Duodenal mucosa (tissue), 2 donors: Measurements from ENCODE around the gene GARIN5B.
A peak's percentile ranks its signal among the peaks of the same experiment; 100 is the strongest.
"Not testable (repeated sequence)": the region's sequence is repeated elsewhere in the genome, so short reads cannot be mapped to it uniquely, and the experiment has no call there.

ENCODE experiments used
- H3K27ac ChIP-seq: one replicate; pipeline ENCODE4 v1.7.0; 2013; ENCODE audit warnings: low read depth, low read length
- H3K27me3 ChIP-seq, 2 donors: one replicate each; pipeline ENCODE4 v1.7.0; 2013; ENCODE audit warnings: low read length in 2 of 2, control low read depth in 1 of 2; ENCODE audit not compliant: insufficient read depth in 2 of 2, control insufficient read depth in 1 of 2
- H3K36me3 ChIP-seq, 2 donors: one replicate each; pipeline ENCODE4 v1.7.0; 2013; ENCODE audit warnings: low read length in 2 of 2, control low read depth in 1 of 2; ENCODE audit not compliant: insufficient read depth in 2 of 2, control insufficient read depth in 1 of 2
- H3K4me1 ChIP-seq, 2 donors: one replicate each; pipeline ENCODE4 v1.7.0; 2013; ENCODE audit warnings: low read length in 2 of 2, control low read depth in 1 of 2; ENCODE audit not compliant: insufficient read depth in 2 of 2, control insufficient read depth in 1 of 2
- H3K4me3 ChIP-seq, 2 donors: one replicate each; pipeline ENCODE4 v1.7.0; 2013; ENCODE audit warnings: low read length in 2 of 2, low read depth in 1 of 2
- H3K9ac ChIP-seq, 2 donors: one replicate each; pipeline ENCODE4 v1.7.0; 2013; ENCODE audit warnings: low read length in 2 of 2, low read depth in 1 of 2
- H3K9me3 ChIP-seq, 2 donors: one replicate each; pipeline ENCODE4 v1.7.0; 2013; ENCODE audit warnings: low read length in 2 of 2, control low read depth in 1 of 2; ENCODE audit not compliant: control insufficient read depth in 1 of 2

GARIN5B gene

DNA sequence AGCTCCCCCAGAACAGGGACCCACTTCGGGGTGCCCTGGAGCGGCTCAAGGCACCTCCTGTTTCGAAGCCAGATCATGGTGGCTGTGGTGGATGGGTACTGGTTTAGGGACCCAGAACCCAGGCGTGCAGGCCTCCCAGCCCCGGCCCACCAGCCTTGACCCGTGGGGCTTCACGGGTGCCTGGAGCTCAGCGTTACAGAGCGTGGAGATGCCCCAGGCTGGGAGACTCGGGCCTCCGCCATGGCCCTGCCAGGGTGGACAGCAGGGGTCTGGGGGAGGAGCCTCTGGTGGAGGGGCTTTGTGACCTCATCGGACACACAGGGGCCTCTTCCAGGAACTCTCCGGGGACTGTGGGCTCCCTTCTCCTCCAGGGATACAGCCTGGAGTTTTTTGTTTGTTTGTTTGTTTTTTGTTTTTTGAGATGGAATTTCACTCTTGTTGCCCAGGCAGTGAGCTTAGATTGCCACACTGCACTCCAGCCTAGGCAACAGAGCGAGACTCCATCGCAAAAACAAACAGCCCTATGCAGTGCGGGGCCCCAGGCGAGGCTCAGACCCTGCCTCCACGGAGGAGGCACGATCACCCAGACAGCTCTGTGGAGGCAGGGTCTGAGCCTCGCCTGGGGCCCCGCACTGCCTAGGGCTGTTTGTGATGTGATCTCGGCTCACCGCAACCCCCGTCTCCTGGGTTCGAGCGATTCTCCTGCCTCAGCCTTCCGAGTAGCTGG is at the start of gene GARIN5B:
GARIN5B (minus strand) TSS at position 271 of the 727 bp plus-strand sequence; CDS start at position 77, 194 bp downstream.
- H3K9me3 ChIP-seq: no peaks in the 10 kb centered on the region

DNA sequence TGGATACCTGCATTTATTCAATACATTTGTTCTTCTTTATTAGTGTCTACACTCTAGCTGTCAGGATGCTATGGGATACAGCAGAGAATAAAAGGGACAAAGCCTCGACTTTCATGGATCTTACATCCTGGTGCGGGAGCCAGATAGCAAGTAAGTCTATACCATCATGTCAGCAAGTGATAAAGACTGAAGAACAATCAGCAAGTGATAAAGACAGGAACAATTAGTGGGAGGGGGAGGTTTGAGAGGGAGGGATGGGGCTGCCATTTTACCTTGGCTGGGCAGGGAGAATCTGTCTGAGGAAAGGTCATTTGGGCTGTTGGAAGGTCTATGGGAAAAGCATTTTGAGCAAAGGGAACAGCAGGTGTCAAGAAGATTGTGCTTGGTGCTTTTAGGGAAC is 47.1 kb upstream of the GARIN5B start:
- Histone ChIP-seq H3K27ac (no peak overlapping the region), H3K27me3 (no peaks in the 10 kb centered on the region), H3K9ac (no peak overlapping the region), H3K36me3 (peaks cover 5 to 13% of the 10 kb centered on the region in 2 donors), H3K9me3 (no peaks in the 10 kb centered on the region), H3K4me3 (no peak overlapping the region), H3K4me1 (peaks cover 15 to 22% of the 10 kb centered on the region in 2 donors)

More for the DNA sequence above, at the start of gene GARIN5B:
- Histone ChIP-seq H3K4me1 (no peaks in the 10 kb centered on the region), H3K27ac (no peak within 1 kb of the TSS), H3K9ac (no peak within 1 kb of the TSS), H3K4me3 (no peak within 1 kb of the TSS), H3K36me3 (no peaks in the 10 kb centered on the region), H3K27me3 (peaks cover under 1 to 4% of the 10 kb centered on the region in 2 donors)

DNA sequence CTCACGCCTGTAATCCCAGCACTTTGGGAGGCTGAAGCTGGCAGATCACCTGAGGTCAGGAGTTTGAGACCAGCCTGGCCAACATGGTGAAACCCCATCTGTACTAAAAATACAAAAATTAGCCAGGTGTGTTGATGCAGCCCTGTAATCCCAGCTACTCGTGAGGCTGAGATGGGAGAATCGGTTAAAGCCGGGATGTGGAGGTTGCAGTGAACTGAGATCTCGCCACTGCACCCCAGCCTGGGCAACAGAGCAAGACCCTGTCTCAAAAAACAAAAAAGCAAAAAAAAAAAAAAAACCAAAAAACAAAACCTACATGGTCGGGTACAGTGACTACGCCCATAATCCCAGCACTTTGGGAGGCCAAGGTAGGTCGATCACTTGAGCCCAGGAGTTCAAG is 46.1 kb upstream of the GARIN5B start:
- not testable (repeated sequence) for H3K9me3 ChIP-seq, H3K27me3 ChIP-seq, H3K27ac ChIP-seq, H3K9ac ChIP-seq, H3K4me3 ChIP-seq
- H3K36me3 ChIP-seq: peaks cover 6 to 15% of the 10 kb centered on the region in 2 donors
- H3K4me1 ChIP-seq: peaks cover 15 to 22% of the 10 kb centered on the region in 2 donors

DNA sequence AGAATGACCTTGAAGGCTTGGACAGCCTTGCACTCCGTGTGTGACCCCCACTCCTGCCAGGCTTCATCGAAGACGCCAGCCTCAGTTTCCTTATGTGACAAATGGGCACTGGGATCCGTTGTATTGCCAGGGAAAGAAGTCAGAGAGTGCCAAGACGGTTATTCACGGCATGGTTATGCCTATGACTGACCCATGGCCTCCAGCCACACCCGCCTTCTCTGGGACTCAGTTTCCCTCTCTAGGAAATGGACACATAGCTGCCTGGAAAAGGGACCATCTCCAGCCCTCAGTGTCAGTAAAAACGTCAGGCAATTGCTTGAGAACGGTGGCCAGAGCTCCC is 45.4 kb upstream of the GARIN5B start:
- H3K4me1 ChIP-seq: peaks cover 15 to 22% of the 10 kb centered on the region in 2 donors
- H3K4me3 ChIP-seq: peak overlapping the region; percentile 78 to 84
- peak overlapping the region; percentile 82 for H3K27ac ChIP-seq
- H3K9me3 ChIP-seq: no peaks in the 10 kb centered on the region
- H3K9ac ChIP-seq: peak overlapping the region; percentile 42 to 80
- H3K27me3 ChIP-seq: no peaks in the 10 kb centered on the region
- peaks cover 8 to 19% of the 10 kb centered on the region in 2 donors for H3K36me3 ChIP-seq

DNA sequence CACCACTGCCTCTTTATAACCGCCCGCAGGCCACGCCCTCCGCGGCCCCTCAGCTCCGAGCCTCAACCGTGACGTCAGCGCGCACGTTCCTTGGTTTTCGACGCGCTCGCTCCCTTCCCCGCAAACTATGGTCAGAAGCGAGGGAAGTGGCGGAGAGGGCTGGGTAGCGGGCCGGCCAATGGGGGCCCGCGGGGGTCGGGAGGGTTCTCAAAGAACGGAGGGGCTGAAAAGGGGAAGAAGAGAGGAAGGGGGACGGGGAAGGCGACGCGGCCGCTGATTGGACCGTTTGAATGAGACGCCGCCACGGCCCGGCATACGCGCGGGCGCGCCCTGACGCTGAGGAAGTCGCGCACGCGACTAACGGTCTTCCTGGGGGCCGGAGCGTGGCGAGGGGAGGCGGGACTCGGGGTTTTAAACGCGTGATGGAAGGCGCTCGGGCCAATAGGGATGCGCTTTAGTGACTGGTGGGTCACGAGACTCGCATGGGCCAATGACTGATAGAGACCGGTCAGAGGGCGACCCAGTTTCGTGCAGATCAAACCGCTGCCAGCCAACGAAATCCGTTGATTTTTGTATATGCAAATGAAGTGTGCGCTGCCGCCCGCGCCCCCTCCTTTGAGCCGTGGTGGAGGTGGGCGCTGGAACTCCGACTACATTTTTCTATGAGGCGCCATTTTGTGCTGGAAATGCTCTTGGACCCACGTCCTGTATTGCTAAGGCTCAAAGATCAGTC is 44.9 kb upstream of the GARIN5B start:
- Histone ChIP-seq H3K4me3 (peak overlapping the region; percentile 78 to 84), H3K27me3 (no peaks in the 10 kb centered on the region), H3K27ac (peak overlapping the region; percentile 99), H3K9me3 (no peaks in the 10 kb centered on the region), H3K9ac (peak overlapping the region; percentile 42 to 80), H3K36me3 (peaks cover 11 to 24% of the 10 kb centered on the region in 2 donors), H3K4me1 (peaks cover 15 to 22% of the 10 kb centered on the region in 2 donors)

DNA sequence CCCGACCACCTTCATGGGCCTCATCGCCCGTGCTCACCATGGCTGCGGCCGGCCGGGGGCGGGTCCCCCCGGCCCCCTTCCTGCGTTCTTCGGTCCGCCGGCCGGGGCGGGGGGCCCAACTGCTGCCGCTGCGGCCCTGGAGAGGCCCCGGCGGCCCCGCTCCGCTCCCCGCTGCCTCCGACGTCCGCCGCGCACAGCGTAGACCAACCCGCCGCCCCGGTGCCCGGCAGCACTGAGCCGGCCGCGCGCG is 44.4 kb upstream of the GARIN5B start, which contains the start of gene UBE2S:
UBE2S (minus strand) TSS at position 239 of the 250 bp plus-strand sequence; CDS start at position 40, 199 bp downstream.
- H3K4me1 ChIP-seq: peaks cover 15 to 22% of the 10 kb centered on the region in 2 donors
- H3K9ac ChIP-seq: peak within 1 kb of the TSS; percentile 71 to 80
- not testable (repeated sequence) for H3K27me3 ChIP-seq, H3K9me3 ChIP-seq
- peak within 1 kb of the TSS; percentile 78 to 84 for H3K4me3 ChIP-seq
- peak within 1 kb of the TSS; percentile 99 for H3K27ac ChIP-seq
- H3K36me3 ChIP-seq: peaks cover 16 to 29% of the 10 kb centered on the region in 2 donors

DNA sequence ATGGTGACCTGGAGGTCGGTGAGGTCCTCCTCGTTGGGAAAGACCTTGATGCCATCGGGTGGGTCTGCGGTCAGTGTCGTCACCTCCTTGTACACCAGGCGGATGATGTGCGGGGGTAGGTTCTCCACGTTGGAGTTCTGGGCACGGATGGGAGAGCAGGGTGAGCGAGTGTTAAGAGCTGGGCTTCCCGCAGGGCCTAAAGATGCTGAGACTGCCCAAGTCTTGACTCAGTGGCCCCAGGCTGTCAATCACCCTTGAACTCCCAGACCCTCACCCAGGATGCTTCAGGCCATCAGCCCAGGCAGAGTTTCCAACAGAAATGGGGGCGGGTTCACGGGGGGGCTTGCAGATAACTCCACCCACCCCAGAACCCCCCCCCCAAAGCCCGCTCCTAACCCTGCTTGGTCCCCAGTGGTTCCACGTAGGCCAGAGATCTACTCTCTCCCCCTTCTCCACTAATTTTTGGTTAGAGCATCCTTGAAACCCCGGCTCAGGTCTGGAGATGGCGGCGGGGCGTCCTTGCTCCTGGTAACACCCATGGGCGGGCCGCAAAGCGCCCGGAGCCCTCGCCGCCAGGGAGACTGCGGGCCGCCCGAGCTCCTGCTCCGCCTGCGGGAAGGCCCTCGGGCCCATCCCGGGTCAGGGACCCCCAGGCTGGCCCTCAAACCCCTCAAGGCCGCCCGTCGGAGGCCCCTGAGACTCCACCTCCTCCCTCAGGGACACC is 43.9 kb upstream of the GARIN5B start:
- Histone ChIP-seq H3K4me3 (peak overlapping the region; percentile 78 to 79), H3K27me3 (no peaks in the 10 kb centered on the region), H3K9me3 (no peaks in the 10 kb centered on the region), H3K4me1 (peaks cover 15 to 22% of the 10 kb centered on the region in 2 donors), H3K36me3 (peaks cover 21 to 34% of the 10 kb centered on the region in 2 donors), H3K9ac (peak overlapping the region; percentile 63 to 71), H3K27ac (peak overlapping the region; percentile 99)

DNA sequence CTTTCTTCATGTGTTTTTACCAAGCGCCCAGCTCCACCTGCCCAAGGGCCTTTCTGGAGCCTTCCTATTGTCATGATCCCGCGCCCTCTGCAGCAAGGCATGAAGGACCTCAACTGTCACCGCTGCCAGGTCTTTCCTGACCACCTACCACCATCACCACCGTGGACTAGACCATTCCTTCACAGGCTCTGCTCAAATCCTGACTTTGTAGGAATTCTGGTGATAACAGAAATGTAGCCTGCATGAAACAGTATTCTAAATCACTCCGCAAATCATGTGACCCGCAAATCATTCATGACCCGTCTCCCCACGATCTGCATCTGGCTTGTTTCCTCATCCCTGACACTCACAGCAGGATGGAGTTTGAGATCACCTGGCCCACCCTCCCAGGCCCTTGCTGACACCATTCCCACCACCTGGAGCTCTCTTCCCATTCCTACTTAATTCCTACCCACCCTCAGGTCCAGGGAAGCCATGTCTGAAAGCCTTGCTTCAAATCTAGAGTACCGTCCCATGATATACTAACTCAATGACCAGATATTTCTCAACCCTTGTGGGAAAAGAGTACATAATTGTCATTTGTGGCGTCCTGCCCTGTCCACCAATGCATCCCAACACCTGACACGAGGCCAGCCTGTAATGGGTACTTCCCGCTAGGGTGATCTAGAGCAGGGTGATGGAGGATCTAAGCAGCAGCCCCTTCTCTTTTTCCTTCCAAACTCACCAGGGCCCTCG is 43.2 kb upstream of the GARIN5B start:
- Histone ChIP-seq H3K27ac (no peak overlapping the region), H3K9me3 (no peaks in the 10 kb centered on the region), H3K4me3 (peak overlapping the region; percentile 78 to 79), H3K36me3 (peaks cover 25 to 38% of the 10 kb centered on the region in 2 donors), H3K27me3 (no peaks in the 10 kb centered on the region), H3K9ac (peak overlapping the region; percentile 63 to 71), H3K4me1 (peaks cover 15 to 22% of the 10 kb centered on the region in 2 donors)

DNA sequence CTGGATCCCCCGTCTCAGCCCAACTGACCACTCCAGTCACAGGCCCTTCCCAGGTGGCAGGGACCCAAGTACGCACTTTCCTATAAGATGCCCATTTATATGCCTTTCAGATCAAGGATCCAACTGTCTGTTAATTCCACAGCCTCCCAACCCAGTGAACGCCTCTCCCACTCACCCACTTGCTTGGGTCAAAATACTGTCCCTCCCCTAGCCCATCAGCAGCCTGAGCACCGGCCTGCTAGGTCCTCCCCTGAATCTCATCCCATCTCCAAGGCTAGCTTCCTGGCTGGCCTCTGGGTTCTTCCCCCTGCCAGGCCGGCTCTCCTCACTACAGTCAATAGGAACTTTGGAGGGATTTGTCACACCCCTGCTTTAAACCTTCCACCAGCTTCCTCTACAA is 42.6 kb upstream of the GARIN5B start:
- no peak overlapping the region for H3K27ac ChIP-seq
- no peaks in the 10 kb centered on the region for H3K27me3 ChIP-seq
- H3K4me3 ChIP-seq: peak overlapping the region in 1 of 2 donors; percentile 79
- H3K36me3 ChIP-seq: peaks cover 30 to 42% of the 10 kb centered on the region in 2 donors
- H3K9me3 ChIP-seq: no peaks in the 10 kb centered on the region
- H3K4me1 ChIP-seq: peaks cover 15 to 22% of the 10 kb centered on the region in 2 donors
- peak overlapping the region in 1 of 2 donors; percentile 71 for H3K9ac ChIP-seq
